MCF 10A (cell line): ENCODE data around the gene CR1L. TPM values are rescaled to one million over a fixed set of nuclear protein-coding genes. Genes with fewer than 3 reads are reported as not detected.
"Not testable (repeated sequence)": the region's sequence is repeated elsewhere in the genome, so short reads cannot be mapped to it uniquely, and the experiment has no call there.

Experiments
- BruUV-seq: library from RNA; stranded (reverse); fragments of 400-500 nt; replicated peaks from 2 replicates; lab custom pipeline; 2021; lab: Mats Ljungman, UMichigan
- CTCF ChIA-PET: fragments of 300-600 bp; sonication (Branson Sonifier 250); formaldehyde crosslinking; extraction: SDS; loops from one replicate; lab custom pipeline; 2021; ENCODE audit warnings: antibody characterized with exemption, inconsistent platforms; lab: Yijun Ruan, JAX
- POLR2A ChIA-PET: fragments of 300-600, 350-650 bp; sonication (Branson Sonifier 250); formaldehyde crosslinking; extraction: SDS; loops from one replicate; lab custom pipeline; 2020; ENCODE audit warnings: antibody characterized with exemption, inconsistent platforms; lab: Yijun Ruan, JAX
- DNase-seq: peaks from one replicate; pipeline ENCODE4 v3.0.0-alpha.2; 2018; ENCODE audit not compliant: unreplicated experiment
- H3K27ac Mint-ChIP-seq: one replicate; pipeline ENCODE4 v1.8.0; 2022; ENCODE audit warnings: mild to moderate bottlenecking, low read depth, mixed read lengths; ENCODE audit not compliant: unreplicated experiment
- H3K27me3 Mint-ChIP-seq: one replicate; pipeline ENCODE4 v1.8.0; 2022; ENCODE audit warnings: mixed read lengths; ENCODE audit not compliant: insufficient read depth, unreplicated experiment
- H3K36me3 Mint-ChIP-seq: one replicate; pipeline ENCODE4 v1.8.0; 2022; ENCODE audit warnings: mild to moderate bottlenecking, moderate library complexity, mixed read lengths; ENCODE audit not compliant: insufficient read depth, unreplicated experiment
- H3K4me1 Mint-ChIP-seq: one replicate; pipeline ENCODE4 v1.8.0; 2022; ENCODE audit warnings: mixed read lengths; ENCODE audit not compliant: insufficient read depth, unreplicated experiment
- H3K4me3 Mint-ChIP-seq: one replicate; pipeline ENCODE4 v1.8.0; 2022; ENCODE audit warnings: mild to moderate bottlenecking, moderate library complexity, mixed read lengths; ENCODE audit not compliant: unreplicated experiment
- H3K9me3 Mint-ChIP-seq: one replicate; pipeline ENCODE4 v1.8.0; 2022; ENCODE audit warnings: mixed read lengths; ENCODE audit not compliant: unreplicated experiment
- CTCF ChIP-seq: fragments of 200-600 bp; IDR thresholded peaks from one replicate; pipeline ENCODE4 v1.8.0; 2022; ENCODE audit warnings: antibody characterized with exemption, mild to moderate bottlenecking; ENCODE audit not compliant: unreplicated experiment
- intact Hi-C: fragments of 100-400 bp; cut with micrococcal nuclease; formaldehyde crosslinking; loops from 2 replicates; pipeline ENCODE4 v1.14.1; 2022
- total RNA-seq: library from RNA; stranded (reverse); gene quantifications from 2 replicates; pipeline ENCODE4 v1.2.3, GENCODE V29; 2022

Gene CR1L
- total RNA-seq, 1 experiment from 2014 or later, result not detected

- POLR2A ChIA-PET, result interaction anchor here (0.7 to 11.1 kb wide), 7 partner anchors 11 to 59 kb away, joined by 3 to 160 read pairs (median 5); partner anchors contain the start of gene CD46
- BruUV-seq, H3K36me3 Mint-ChIP-seq, H3K4me3 Mint-ChIP-seq, intact Hi-C loops, H3K27me3 Mint-ChIP-seq, H3K27ac Mint-ChIP-seq, H3K9me3 Mint-ChIP-seq: not testable (repeated sequence)
- CTCF ChIA-PET, result interaction anchor here (0.9 to 2.5 kb wide), 3 partner anchors 9 to 39 kb away, joined by 3 to 11 read pairs (median 3); no protein-coding TSS in a partner anchor
- DNase-seq, result peak; percentile 26
- peaks cover 38% of the 10 kb centered on the region for H3K4me1 Mint-ChIP-seq
Observed at GRCh38 chr1:207738158-207738659, 93.3 kb downstream of the CR1L start.

GRCh38 chr1:207740207-207740606 is 95.3 kb downstream of the CR1L start:
- H3K36me3 Mint-ChIP-seq, result no peaks in the 10 kb centered on the region
- no peak for TF ChIP-seq CTCF
- ChIA-PET POLR2A (interaction anchor here (0.5 to 11.1 kb wide), 10 partner anchors 9 to 1091 kb away, joined by 3 to 160 read pairs (median 6); partner anchors contain the start of gene CD46), CTCF (interaction anchor here (0.7 to 2.5 kb wide), 6 partner anchors 14 to 59 kb away, joined by 3 to 11 read pairs (median 5); no protein-coding TSS in a partner anchor)
- H3K4me1 Mint-ChIP-seq, result peaks cover 43% of the 10 kb centered on the region
- intact Hi-C loops, result no loop called here
- H3K27ac Mint-ChIP-seq, result peak overlapping the region; percentile 73
- BruUV-seq, result no TSS peak
- no peak overlapping the region for H3K4me3 Mint-ChIP-seq
- H3K27me3 Mint-ChIP-seq, result no peaks in the 10 kb centered on the region
- no peaks in the 10 kb centered on the region for H3K9me3 Mint-ChIP-seq
- peak; percentile 97 for DNase-seq

- ChIA-PET POLR2A (interaction anchor here (0.7 to 11.1 kb wide), 3 partner anchors 11 to 1296 kb away, joined by 3 to 160 read pairs (median 4); partner anchors contain the start of gene CD46), CTCF (no interaction called here)
- BruUV-seq, result no TSS peak
- Mint-ChIP-seq H3K27ac (no peak overlapping the region), H3K27me3 (no peaks in the 10 kb centered on the region), H3K36me3 (no peaks in the 10 kb centered on the region), H3K4me3 (no peak overlapping the region), H3K9me3 (peaks cover under 1% of the 10 kb centered on the region), H3K4me1 (peaks cover 55% of the 10 kb centered on the region)
- no peak for TF ChIP-seq CTCF
- DNase-seq, result no peak
- intact Hi-C loops, result no loop called here
Observed at GRCh38 chr1:207742850-207743555, 98.1 kb downstream of the CR1L start.

- no TSS peak for BruUV-seq
- DNase-seq, result no peak
- Mint-ChIP-seq H3K27me3 (no peaks in the 10 kb centered on the region), H3K9me3 (peaks cover 7% of the 10 kb centered on the region), H3K27ac (peak overlapping the region; percentile 19), H3K4me3 (no peak overlapping the region), H3K36me3 (no peaks in the 10 kb centered on the region), H3K4me1 (peaks cover 61% of the 10 kb centered on the region)
- ChIA-PET POLR2A (interaction anchor here (0.7 to 11.1 kb wide), 5 partner anchors 10 to 125 kb away, joined by 3 to 160 read pairs (median 4); partner anchors contain the start of gene CD46), CTCF (interaction anchor here (0.6 to 1.5 kb wide), 3 partner anchors 9 to 80 kb away, joined by 3 to 7 read pairs (median 3); no protein-coding TSS in a partner anchor)
- intact Hi-C loops, result no loop called here
- no peak for TF ChIP-seq CTCF
Observed at GRCh38 chr1:207744000-207744534, 99.1 kb downstream of the CR1L start.
